T-helper 1 cell treated with Interleukin-12 subunit alpha and Interleukin-12 subunit beta and Interleukin-4 antibody, amounts not matched to agents 30 ng/mL and 1 ng/mL, for 36 hours (primary cell): ENCODE measurements around the gene HIBCH. TPM values are rescaled to one million over a fixed set of nuclear protein-coding genes. Genes with fewer than 3 reads are reported as not detected.
"Not testable (repeated sequence)": the region's sequence is repeated elsewhere in the genome, so short reads cannot be mapped to it uniquely, and the experiment has no call there.

Experiments
- intact Hi-C: fragments of 100-400 bp; cut with micrococcal nuclease; formaldehyde crosslinking; loops from one replicate; pipeline ENCODE4 v1.15.1; 2024
- total RNA-seq: library from RNA; stranded (reverse); gene quantifications from 2 replicates; pipeline ENCODE4 v1.2.3, GENCODE V29; 2022

Gene HIBCH
- total RNA-seq, 1 donor from 2014 or later: 18.8 TPM

DNA sequence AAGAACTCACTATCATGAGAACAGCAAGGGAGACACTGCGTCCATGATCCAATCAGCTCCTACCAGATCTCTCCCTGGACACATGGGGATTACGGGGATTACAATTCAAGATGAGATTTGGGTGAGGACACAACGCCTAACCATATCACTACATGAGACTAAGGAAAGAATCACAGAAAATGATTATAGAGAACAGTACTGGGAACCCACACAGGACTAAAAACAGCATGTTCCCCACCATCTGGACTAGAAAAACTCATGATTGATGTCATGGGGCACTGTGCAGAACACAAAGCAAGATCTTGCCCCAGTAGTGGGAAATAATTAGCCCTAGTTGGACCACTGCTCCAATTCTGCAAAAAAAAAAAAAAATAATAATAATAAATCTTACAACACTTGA lies 63.5 kb downstream of the HIBCH start:
- intact Hi-C loops: no loop called here

DNA sequence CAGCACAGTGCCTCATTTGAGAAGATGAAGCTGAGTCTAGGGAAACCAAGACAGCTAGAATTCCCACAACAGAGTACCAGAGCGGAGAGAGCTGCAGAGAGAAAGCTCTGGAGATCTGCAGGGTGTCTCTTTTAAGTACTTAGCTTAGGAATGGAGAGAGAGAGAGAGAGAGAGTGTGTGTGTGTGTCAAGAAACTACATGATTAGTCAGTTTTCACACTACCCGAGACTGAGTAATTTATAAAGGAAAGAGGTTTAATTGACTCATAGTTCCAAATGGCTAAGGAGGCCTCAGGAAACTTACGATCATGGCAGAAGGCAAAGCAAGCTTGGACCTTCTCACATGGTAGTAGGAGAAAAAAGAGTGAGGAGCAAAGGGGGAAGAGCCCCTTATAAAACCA lies 64.0 kb downstream of the HIBCH start:
- intact Hi-C loops: no loop called here

- intact Hi-C loops: no loop called here
Measured at GRCh38 chr2:190254063-190254850, 65.4 kb downstream of the HIBCH start.

DNA sequence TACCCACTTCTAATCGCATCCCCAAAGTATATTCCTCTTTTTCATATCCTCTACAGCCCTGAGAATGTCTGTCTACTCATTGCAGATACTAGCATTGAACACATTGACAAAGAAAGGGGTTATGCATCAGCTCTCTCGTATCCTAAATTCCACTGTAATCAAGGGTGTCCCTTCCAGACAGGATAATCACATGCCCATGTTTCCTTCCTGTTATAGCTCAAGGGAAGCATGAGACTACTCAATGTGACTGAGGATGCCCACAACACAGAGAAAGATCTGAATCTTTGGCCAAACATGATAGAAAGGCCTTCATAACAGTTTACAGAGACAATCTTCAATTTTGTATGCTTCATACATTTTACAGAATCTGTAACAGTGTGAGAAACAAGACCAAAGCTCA lies 69.2 kb downstream of the HIBCH start:
- intact Hi-C loops: no loop called here

GRCh38 chr2:190235551-190236075 lies 84.0 kb downstream of the HIBCH start:
- intact Hi-C loops: no loop called here

DNA sequence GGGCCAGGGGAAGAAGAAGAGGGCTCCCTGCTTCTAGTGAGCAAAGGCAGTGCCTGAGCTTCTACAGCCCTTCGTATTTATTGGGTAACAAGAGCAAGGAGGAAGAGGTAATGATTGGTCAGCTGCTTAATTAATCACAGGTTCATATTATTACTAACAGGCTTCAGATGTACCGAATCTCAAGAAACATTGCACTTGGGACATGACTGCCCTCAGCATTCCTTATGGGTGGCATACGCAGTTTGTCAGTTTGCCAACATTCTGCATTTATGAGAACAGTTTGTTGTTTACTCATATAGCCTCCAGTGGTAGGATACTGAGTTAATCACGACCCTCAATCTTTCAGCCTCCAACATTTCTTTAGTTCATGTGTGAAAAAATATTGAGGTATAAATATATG lies 84.5 kb downstream of the HIBCH start:
- intact Hi-C loops: no loop called here

- intact Hi-C loops: not testable (repeated sequence)
Measured at GRCh38 chr2:190223989-190224388, 95.6 kb downstream of the HIBCH start.

GRCh38 chr2:190222745-190223144 lies 96.9 kb downstream of the HIBCH start:
- intact Hi-C loops: not testable (repeated sequence)

GRCh38 chr2:190221429-190221828 lies 98.2 kb downstream of the HIBCH start:
- intact Hi-C loops: no loop called here

DNA sequence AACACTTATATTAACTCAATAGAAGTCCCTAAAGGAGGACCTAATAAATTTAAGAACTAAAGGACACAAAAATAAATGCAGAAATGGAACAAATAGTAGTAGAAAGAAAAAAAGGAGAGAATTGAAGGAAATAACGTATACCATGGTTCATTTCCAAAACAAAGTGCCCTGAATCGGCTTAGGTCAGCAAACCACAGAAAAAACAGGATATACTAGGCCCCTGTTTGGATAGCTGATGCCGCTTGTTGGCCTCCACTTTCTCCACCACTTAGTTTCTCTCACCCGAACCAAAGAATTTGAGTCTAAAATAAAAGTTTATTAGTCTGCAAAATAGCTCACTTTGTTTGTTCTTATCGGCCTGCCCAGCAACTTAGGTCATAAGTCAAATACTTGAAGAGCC lies 100.4 kb downstream of the HIBCH start:
- intact Hi-C loops: no loop called here

- intact Hi-C loops: no loop called here
Measured at GRCh38 chr2:190217616-190218015, 102.0 kb downstream of the HIBCH start.

DNA sequence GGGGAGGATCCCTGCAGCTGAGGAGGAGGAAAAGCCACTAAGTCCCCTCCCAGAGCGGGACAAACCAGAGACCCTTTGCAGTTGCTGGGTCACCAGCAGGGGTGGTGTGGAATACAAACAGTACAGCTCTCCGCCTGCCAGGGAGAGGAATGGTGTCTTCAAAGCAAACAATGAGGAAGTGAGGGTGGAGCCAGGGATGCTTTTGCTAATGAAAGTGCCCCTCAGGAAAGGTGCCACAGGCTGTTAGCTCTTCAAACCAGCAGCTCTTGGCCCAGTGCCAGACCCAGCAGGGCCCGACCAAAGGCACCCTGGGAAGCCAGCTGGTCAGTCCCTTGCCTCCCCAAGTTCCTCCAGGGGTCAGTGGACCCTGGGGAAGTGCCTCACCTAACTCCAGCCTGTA lies 102.8 kb downstream of the HIBCH start:
- intact Hi-C loops: no loop called here

DNA sequence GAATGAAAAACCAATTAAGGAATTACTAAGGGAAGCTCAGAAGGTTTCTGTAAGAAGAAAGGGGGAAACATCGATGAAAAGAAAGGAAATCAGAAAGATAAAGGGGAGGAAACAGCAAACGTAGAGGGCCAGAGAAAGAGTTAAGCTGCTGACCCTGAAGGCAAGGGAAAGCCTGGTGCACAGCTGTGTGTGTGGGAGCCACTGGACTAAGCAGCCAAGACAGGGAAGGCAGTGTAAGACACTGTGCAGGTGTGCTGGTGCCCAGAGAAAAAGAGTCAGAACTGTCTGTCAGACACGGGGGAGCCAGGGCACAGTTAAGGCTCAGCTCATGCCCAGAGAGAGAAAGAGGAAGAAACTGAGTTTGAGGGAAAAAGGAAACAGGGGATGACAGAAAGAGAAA lies 104.0 kb downstream of the HIBCH start:
- intact Hi-C loops: no loop called here

DNA sequence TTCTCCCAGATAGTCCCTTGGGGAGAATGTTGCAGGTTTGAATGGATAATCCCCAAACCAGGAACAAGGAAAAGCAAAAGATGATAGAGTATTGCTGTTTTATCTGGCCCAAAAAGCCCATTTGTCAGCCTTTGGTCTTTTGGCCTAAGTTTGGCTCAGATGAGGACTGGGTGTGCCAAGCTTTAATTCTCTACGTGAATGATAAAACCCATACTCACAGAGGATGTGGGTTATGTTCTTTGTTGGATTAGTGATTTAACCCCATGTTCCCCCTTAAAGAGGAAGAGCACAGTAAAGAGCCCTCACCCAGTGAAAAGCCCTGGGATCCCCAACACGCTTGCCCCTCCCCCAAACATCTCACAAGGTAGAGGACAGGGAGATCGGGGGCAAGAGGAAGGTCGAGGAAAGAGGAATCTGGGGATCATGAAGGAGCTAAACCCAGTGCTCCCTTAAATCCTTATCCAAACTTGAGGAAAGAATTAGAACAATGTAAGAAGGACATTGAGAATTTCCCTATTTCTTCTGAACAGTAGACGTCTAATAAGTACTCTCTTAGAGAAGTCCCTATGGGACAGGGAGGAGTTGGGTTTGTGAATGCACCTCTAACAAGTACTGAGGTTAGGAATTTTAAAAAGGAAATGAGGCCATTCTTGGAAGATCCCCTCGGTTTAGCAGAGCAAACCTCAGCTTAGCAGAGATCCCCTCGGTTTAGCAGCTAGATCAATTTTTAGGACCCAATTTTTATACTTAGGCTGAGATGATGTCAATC lies 105.0 kb downstream of the HIBCH start:
- intact Hi-C loops: no loop called here

DNA sequence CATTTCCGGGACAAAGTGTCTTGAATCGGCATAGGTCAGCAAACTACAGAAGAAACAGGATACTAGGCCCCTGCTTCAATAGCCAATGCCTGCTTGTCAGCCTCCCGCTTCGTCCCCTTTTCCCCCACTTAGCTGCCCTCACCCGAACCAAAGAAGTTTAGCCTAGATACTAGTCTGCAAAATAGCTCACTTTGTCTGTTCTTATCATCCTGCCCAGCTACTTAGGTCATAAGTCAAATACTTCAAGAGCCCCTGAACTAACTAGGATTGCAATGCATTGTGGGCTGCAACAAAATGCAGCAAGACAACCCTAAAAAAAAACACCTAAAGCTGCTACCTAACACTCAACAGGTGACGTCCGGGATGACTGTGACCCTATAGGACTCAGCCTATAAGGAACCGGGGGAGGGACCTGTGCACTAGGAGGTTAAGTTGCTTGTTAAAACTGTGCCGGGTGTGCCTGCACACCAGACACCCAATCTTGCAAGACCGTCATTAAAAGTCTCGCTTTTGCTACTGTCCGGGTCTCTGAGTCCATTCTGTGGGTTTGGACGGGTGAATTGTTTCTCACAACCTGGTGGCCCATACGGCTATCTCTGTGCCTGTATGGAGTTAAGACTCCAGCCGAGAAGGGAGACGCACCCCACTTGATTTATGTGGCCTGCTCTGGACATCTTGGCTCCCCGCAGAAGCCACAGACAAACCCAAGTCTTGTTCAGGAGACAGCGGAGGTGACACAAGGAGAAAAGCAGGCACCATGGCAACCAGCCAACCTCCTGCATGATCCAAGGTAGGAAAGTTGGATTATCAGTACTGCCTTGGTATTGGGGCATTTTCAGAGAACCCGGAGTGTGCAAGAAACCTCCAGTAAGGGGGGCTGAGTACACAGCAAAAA lies 105.9 kb downstream of the HIBCH start:
- intact Hi-C loops: no loop called here

GRCh38 chr2:190210471-190210870 lies 109.2 kb downstream of the HIBCH start:
- intact Hi-C loops: no loop called here

GRCh38 chr2:190209559-190209958 lies 110.1 kb downstream of the HIBCH start:
- intact Hi-C loops: no loop called here

DNA sequence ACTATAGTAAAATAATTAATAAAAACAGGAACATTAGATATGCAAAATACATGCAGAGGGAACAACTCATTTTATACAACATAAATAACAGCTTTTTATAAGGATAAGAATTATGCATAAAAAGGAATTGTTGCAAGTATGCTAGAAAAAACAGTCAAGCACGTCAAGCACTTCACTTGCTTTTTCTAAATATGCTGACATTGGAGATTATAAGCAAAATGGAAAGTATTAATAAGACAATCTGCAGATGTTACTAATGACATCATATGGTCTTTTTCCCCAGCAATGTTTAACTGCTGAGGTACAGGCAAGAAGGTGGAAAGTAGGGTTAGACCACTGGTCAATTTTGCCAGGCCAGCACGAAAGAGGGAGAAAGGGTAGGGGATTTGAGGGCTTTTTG lies 111.7 kb downstream of the HIBCH start:
- intact Hi-C loops: no loop called here

- intact Hi-C loops: no loop called here
Measured at GRCh38 chr2:190205657-190206056, 114.0 kb downstream of the HIBCH start.

DNA sequence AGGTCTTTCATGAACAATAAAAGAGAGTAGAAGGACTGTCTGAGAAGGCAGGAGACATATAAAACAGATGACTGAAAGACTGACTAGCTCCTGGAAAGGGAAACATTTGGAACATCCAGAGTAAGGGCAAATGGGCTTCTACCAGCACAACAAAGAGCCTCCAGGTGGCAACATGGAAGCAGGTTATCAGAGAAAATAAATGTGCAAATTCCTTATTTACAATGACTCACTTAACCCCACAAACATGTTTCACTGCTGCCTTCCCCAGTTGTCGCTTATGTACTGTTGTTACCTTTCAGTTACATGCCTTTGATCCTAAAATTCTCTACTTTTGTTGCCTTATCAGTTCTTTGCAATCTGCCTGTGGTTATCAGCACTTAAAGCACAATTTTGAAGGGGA lies 117.0 kb downstream of the HIBCH start:
- intact Hi-C loops: no loop called here

GRCh38 chr2:190202018-190202417 lies 117.6 kb downstream of the HIBCH start:
- intact Hi-C loops: no loop called here

DNA sequence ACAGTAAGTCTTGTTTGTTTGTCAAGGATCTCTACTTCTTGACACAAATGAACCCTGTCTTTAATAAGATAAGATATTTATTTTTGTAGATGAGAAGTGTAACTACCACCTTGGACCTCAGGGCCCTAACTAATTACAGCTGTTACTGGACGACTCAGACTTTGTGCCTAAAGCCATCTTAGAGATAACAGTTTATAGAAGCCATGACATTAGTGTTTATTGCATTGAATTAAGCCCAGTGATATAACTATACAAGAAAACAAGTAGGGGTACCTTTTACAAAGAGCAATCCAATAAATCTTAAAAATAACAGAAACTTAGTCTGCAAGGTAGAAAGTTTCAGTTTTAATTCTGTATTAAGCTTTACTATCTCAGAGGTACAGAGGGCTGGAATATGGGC lies 119.0 kb downstream of the HIBCH start:
- intact Hi-C loops: no loop called here
